A673 (cell line): ENCODE measurements around the gene HSD11B2. TPM values are rescaled to one million over a fixed set of nuclear protein-coding genes. Genes with fewer than 3 reads are reported as not detected.

Experiments
- BruUV-seq: library from RNA; stranded (reverse); fragments of 400-500 nt; replicated peaks from 2 replicates; lab custom pipeline; 2021; lab: Mats Ljungman, UMichigan
- CTCF ChIA-PET: fragments of 300-600 bp; sonication (Branson Sonifier 250); formaldehyde crosslinking; loops from one replicate; lab custom pipeline; 2022; ENCODE audit warnings: antibody characterized with exemption; lab: Charles Lee
- POLR2A ChIA-PET: fragments of 300-600 bp; sonication (Branson Sonifier 250); formaldehyde crosslinking; loops from one replicate; lab custom pipeline; 2022; ENCODE audit warnings: antibody characterized with exemption; ENCODE audit not compliant: low non-redundant PET; lab: Charles Lee
- DNase-seq: peaks from one replicate; pipeline ENCODE4 v3.0.0-alpha.2; 2015; ENCODE audit warnings: low spot score
- H3K27ac ChIP-seq: fragments of 200-600 bp; sonication (generic); 2 replicates; pipeline ENCODE4 v1.5.1; 2016; ENCODE audit warnings: mixed run types, low read depth, mild to moderate bottlenecking, mixed read lengths, antibody characterized with exemption, low read length; ENCODE audit not compliant: poor library complexity, severe bottlenecking
- H3K27me3 ChIP-seq: fragments of 200-600 bp; sonication (generic); replicated peaks from 2 replicates; pipeline ENCODE4 v1.6.1; 2017; ENCODE audit warnings: mixed run types, low read depth, mild to moderate bottlenecking, mixed read lengths, antibody characterized with exemption, low read length; ENCODE audit not compliant: insufficient read depth, poor library complexity
- H3K36me3 ChIP-seq: fragments of 200-600 bp; sonication (generic); 2 replicates; pipeline ENCODE4 v1.6.1; 2016; ENCODE audit warnings: mixed run types, mild to moderate bottlenecking, mixed read lengths, antibody characterized with exemption, low read length; ENCODE audit not compliant: insufficient read depth, poor library complexity, severe bottlenecking
- H3K4me1 ChIP-seq: fragments of 200-600 bp; sonication (generic); 2 replicates; pipeline ENCODE4 v1.6.1; 2017; ENCODE audit warnings: mixed run types, mild to moderate bottlenecking, mixed read lengths, antibody characterized with exemption, low read length; ENCODE audit not compliant: insufficient read depth, poor library complexity, severe bottlenecking
- H3K4me3 ChIP-seq: fragments of 200-600 bp; sonication (generic); 2 replicates; pipeline ENCODE4 v1.5.1; 2016; ENCODE audit warnings: low read depth, mixed run types, mild to moderate bottlenecking, mixed read lengths, low read length; ENCODE audit not compliant: poor library complexity, severe bottlenecking
- H3K9me3 ChIP-seq: fragments of 200-600 bp; sonication (generic); 2 replicates; pipeline ENCODE4 v1.6.1; 2016; ENCODE audit warnings: mixed run types, low read depth, mild to moderate bottlenecking, mixed read lengths, antibody characterized with exemption, low read length; ENCODE audit not compliant: poor library complexity, severe bottlenecking
- EZH2 ChIP-seq: fragments of 200-600 bp; sonication (generic); IDR thresholded peaks from 2 replicates; pipeline ENCODE4 v1.6.1; 2017; ENCODE audit warnings: borderline replicate concordance, low read depth, mild to moderate bottlenecking, mixed read lengths, antibody characterized with exemption, low read length; ENCODE audit not compliant: poor library complexity, severe bottlenecking
- intact Hi-C: fragments of 100-400 bp; cut with micrococcal nuclease; formaldehyde crosslinking; loops from one replicate; pipeline ENCODE4 v1.10.0; 2022; ENCODE audit not compliant: unreplicated experiment
- total RNA-seq: library from RNA; stranded (reverse); gene quantifications from 2 replicates; pipeline ENCODE4 v1.2.3, GENCODE V29; 2021
- TF ChIP-seq, protein P1 (sequence below): fragments of 300-800, 200-600 bp; sonication (generic); conservative IDR thresholded peaks from 2 replicates; pipeline ENCODE4 v1.5.1; 2017; ENCODE audit warnings: low read depth, mild to moderate bottlenecking, antibody characterized with exemption, low read length, moderate library complexity, mixed read lengths

The HSD11B2 gene
- total RNA-seq, 1 experiment from 2014 or later = 2.3 TPM

DNA sequence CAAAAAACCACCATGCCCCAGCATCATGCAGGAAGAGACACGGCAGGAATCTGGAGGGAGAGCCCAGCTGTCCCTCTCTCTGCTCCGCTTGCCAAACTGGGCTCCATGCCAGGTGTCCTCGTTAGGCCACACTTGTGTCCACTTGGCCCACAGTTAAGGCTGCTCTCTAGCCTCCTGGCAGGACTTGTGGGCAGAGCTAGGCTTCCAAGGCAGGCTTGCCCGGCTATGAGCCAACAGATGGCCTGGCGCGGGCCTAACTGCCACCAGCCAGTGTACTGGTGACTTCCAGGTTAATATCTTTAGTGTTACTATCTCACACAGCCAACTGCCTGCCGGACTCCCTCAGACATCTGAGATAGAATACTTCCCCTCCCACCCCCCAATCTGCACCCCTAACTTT lies 39.4 kb downstream of the HSD11B2 start:
- no peak overlapping the region for H3K27ac ChIP-seq
- BruUV-seq = no TSS peak
- TF ChIP-seq, protein P1, sequence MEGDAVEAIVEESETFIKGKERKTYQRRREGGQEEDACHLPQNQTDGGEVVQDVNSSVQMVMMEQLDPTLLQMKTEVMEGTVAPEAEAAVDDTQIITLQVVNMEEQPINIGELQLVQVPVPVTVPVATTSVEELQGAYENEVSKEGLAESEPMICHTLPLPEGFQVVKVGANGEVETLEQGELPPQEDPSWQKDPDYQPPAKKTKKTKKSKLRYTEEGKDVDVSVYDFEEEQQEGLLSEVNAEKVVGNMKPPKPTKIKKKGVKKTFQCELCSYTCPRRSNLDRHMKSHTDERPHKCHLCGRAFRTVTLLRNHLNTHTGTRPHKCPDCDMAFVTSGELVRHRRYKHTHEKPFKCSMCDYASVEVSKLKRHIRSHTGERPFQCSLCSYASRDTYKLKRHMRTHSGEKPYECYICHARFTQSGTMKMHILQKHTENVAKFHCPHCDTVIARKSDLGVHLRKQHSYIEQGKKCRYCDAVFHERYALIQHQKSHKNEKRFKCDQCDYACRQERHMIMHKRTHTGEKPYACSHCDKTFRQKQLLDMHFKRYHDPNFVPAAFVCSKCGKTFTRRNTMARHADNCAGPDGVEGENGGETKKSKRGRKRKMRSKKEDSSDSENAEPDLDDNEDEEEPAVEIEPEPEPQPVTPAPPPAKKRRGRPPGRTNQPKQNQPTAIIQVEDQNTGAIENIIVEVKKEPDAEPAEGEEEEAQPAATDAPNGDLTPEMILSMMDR = no peak
- H3K4me1 ChIP-seq = peaks cover 3% of the 10 kb centered on the region
- POLR2A ChIA-PET = no interaction called here
- intact Hi-C loops = no loop called here
- H3K27me3 ChIP-seq = no peaks in the 10 kb centered on the region
- CTCF ChIA-PET = no interaction called here
- H3K36me3 ChIP-seq = no peaks in the 10 kb centered on the region
- no peaks in the 10 kb centered on the region for H3K9me3 ChIP-seq
- no peak for DNase-seq
- H3K4me3 ChIP-seq = no peak overlapping the region

DNA sequence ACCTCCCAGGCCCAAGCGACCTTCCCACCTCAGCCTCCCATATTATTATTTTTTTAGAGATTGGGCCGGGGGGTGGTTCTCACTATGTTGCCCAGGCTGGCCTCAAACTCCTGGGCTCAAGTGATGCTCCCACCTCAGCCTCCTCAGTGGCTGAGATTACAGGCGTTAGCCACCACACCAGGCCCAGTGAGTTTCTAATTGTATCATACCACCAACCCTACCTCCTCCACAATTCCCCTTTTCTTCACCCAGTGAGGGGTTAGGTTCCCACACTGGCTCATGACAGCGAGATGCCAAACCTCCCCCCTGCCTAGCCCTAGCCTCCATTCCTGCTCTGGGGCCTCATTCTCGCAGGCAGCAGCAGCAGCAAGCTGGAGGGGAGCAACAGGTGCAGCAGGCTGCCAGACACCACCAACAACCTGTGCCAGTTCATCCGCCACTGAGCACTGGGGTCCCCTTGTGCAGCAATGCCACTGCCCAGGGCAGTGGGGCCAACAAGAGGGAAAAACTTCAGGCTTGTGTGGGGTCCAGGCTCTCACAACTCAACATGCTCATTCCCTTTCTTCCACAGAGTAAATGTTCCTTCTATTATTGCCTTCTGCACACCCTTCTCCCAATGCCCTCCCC lies 41.0 kb downstream of the HSD11B2 start:
- no peak for DNase-seq
- intact Hi-C loops = no loop called here
- ChIA-PET CTCF (interaction anchor here (1.0 kb wide), 1 partner anchor 23 kb away, joined by 3 read pairs; no protein-coding TSS in a partner anchor), POLR2A (no interaction called here)
- no peaks in the 10 kb centered on the region for H3K9me3 ChIP-seq
- H3K27me3 ChIP-seq = no peaks in the 10 kb centered on the region
- no peaks in the 10 kb centered on the region for H3K4me1 ChIP-seq
- BruUV-seq = no TSS peak
- TF ChIP-seq, protein P1 = no peak
- TF ChIP-seq EZH2 = no peak
- H3K36me3 ChIP-seq = no peaks in the 10 kb centered on the region
- no peak overlapping the region for H3K27ac ChIP-seq
- no peak overlapping the region for H3K4me3 ChIP-seq

GRCh38 chr16:67474551-67475455 lies 43.9 kb downstream of the HSD11B2 start:
- no peak overlapping the region for H3K27ac ChIP-seq
- DNase-seq = no peak
- no TSS peak for BruUV-seq
- no peaks in the 10 kb centered on the region for H3K4me1 ChIP-seq
- no peak overlapping the region for H3K4me3 ChIP-seq
- ChIA-PET CTCF (no interaction called here), POLR2A (no interaction called here)
- TF ChIP-seq, protein P1 = no peak
- no peak for TF ChIP-seq EZH2
- no peaks in the 10 kb centered on the region for H3K27me3 ChIP-seq
- H3K36me3 ChIP-seq = no peaks in the 10 kb centered on the region
- intact Hi-C loops = no loop called here
- no peaks in the 10 kb centered on the region for H3K9me3 ChIP-seq
